HEK293 (cell line): ENCODE data around the gene TRIP4.

Source experiments
- CTCF ChIA-PET: fragments of 350-600 bp; formaldehyde crosslinking; extraction: SDS; loops from one replicate; lab custom pipeline; 2021; ENCODE audit warnings: antibody characterized with exemption; lab: Yijun Ruan, JAX
- POLR2A ChIA-PET: fragments of 300-600 bp; formaldehyde crosslinking; extraction: SDS; loops from one replicate; lab custom pipeline; 2020; ENCODE audit warnings: antibody characterized with exemption, inconsistent platforms; lab: Yijun Ruan, JAX
- H3K27ac ChIP-seq: fragments of 200-500 bp; sonication (Bioruptor generic); 2 replicates; pipeline ENCODE4 v1.5.1; 2014; ENCODE audit warnings: low read depth, low read length, control low read depth, inconsistent platforms; ENCODE audit errors: extremely low read depth
- H3K36me3 ChIP-seq, 2 experiments: fragments of 200-500 bp in 1 of 2; sonication (Bioruptor generic) in 1 of 2; 1 replicate in 1 of 2; 2 replicates in 1 of 2; pipeline ENCODE4 v1.5.1; 2014 to 2017; ENCODE audit warnings: inconsistent platforms in 2 of 2, low read length in 2 of 2; ENCODE audit not compliant: control insufficient read depth in 2 of 2, insufficient read depth in 1 of 2
- H3K4me1 ChIP-seq: fragments of 200-500 bp; sonication (Bioruptor generic); 2 replicates; pipeline ENCODE4 v1.5.1; 2014; ENCODE audit warnings: mild to moderate bottlenecking, low read length, inconsistent platforms; ENCODE audit not compliant: control insufficient read depth, insufficient read depth
- H3K4me3 ChIP-seq: 2 replicates; pipeline ENCODE4 v1.5.1; 2011; ENCODE audit warnings: low read depth, mild to moderate bottlenecking, control low read depth, low read length, moderate library complexity
- H3K9me3 ChIP-seq: fragments of 200-500 bp; sonication (Bioruptor generic); 2 replicates; pipeline ENCODE4 v1.5.1; 2014; ENCODE audit warnings: low read depth, low read length, inconsistent platforms; ENCODE audit not compliant: control insufficient read depth, insufficient read depth
- BCL11B ChIP-seq: fragments of 450-650 bp; formaldehyde crosslinking; IDR thresholded peaks from 2 replicates; pipeline ENCODE4 v1.5.1; 2016; ENCODE audit warnings: low read depth, missing biosample characterization, missing genetic modification characterization
- GLI4 ChIP-seq: fragments of 450-650 bp; formaldehyde crosslinking; IDR thresholded peaks from 2 replicates; pipeline ENCODE4 v1.5.1; 2016; ENCODE audit warnings: missing biosample characterization, missing genetic modification characterization
- GLIS1 ChIP-seq: fragments of 450-650 bp; formaldehyde crosslinking; IDR thresholded peaks from 2 replicates; pipeline ENCODE4 v1.5.1; 2016; ENCODE audit warnings: missing biosample characterization, missing genetic modification characterization
- YY1 ChIP-seq: fragments of 450-650 bp; formaldehyde crosslinking; IDR thresholded peaks from 2 replicates; pipeline ENCODE4 v1.5.1; 2018; ENCODE audit warnings: missing biosample characterization, missing genetic modification characterization
- ZNF132 ChIP-seq: fragments of 450-650 bp; formaldehyde crosslinking; IDR thresholded peaks from 2 replicates; pipeline ENCODE4 v1.5.1; 2017; ENCODE audit warnings: missing biosample characterization, missing genetic modification characterization, borderline replicate concordance
- ZNF140 ChIP-seq: fragments of 450-650 bp; formaldehyde crosslinking; IDR thresholded peaks from 2 replicates; pipeline ENCODE4 v1.5.1; 2016; ENCODE audit warnings: missing biosample characterization, missing genetic modification characterization
- ZNF169 ChIP-seq: fragments of 450-650 bp; formaldehyde crosslinking; IDR thresholded peaks from 2 replicates; pipeline ENCODE4 v1.5.1; 2016; ENCODE audit warnings: missing biosample characterization, missing genetic modification characterization
- ZNF24 ChIP-seq: fragments of 450-650 bp; formaldehyde crosslinking; IDR thresholded peaks from 2 replicates; pipeline ENCODE4 v1.5.1; 2016; ENCODE audit warnings: missing biosample characterization, missing genetic modification characterization
- ZNF248 ChIP-seq: fragments of 450-650 bp; formaldehyde crosslinking; IDR thresholded peaks from 2 replicates; pipeline ENCODE4 v1.5.1; 2017; ENCODE audit warnings: missing biosample characterization, missing genetic modification characterization
- ZNF350 ChIP-seq: fragments of 450-650 bp; formaldehyde crosslinking; IDR thresholded peaks from 2 replicates; pipeline ENCODE4 v1.5.0; 2017; ENCODE audit warnings: missing biosample characterization, mild to moderate bottlenecking, missing genetic modification characterization
- ZNF501 ChIP-seq: fragments of 450-650 bp; formaldehyde crosslinking; IDR thresholded peaks from 2 replicates; pipeline ENCODE4 v1.5.1; 2016; ENCODE audit warnings: missing biosample characterization, missing genetic modification characterization
- ZNF510 ChIP-seq: fragments of 450-650 bp; formaldehyde crosslinking; IDR thresholded peaks from 2 replicates; pipeline ENCODE4 v1.5.1; 2018; ENCODE audit warnings: mild to moderate bottlenecking, missing genetic modification characterization, missing biosample characterization; ENCODE audit not compliant: insufficient replicate concordance
- ZNF544 ChIP-seq: fragments of 450-650 bp; formaldehyde crosslinking; IDR thresholded peaks from 2 replicates; pipeline ENCODE4 v1.5.0; 2017; ENCODE audit warnings: missing biosample characterization, missing genetic modification characterization
- ZNF571 ChIP-seq: fragments of 450-650 bp; formaldehyde crosslinking; IDR thresholded peaks from 2 replicates; pipeline ENCODE4 v1.5.0; 2017; ENCODE audit warnings: missing biosample characterization, missing genetic modification characterization
- ZNF677 ChIP-seq: fragments of 450-650 bp; IDR thresholded peaks from 2 replicates; pipeline ENCODE4 v1.5.0; 2018; ENCODE audit warnings: missing biosample characterization, mild to moderate bottlenecking, missing genetic modification characterization, moderate library complexity
- ZNF701 ChIP-seq: fragments of 450-650 bp; formaldehyde crosslinking; IDR thresholded peaks from 2 replicates; pipeline ENCODE4 v1.5.1; 2016; ENCODE audit warnings: missing biosample characterization, missing genetic modification characterization
- ZNF791 ChIP-seq: fragments of 450-650 bp; formaldehyde crosslinking; IDR thresholded peaks from 2 replicates; pipeline ENCODE4 v1.5.1; 2016; ENCODE audit warnings: missing biosample characterization, missing genetic modification characterization
- TF ChIP-seq, protein P1 (sequence below): fragments of 450-650 bp; formaldehyde crosslinking; IDR thresholded peaks from 2 replicates; pipeline ENCODE4 v1.5.1; 2016; ENCODE audit warnings: missing biosample characterization, missing genetic modification characterization
- TF ChIP-seq, protein P2 (sequence below): fragments of 450-650 bp; formaldehyde crosslinking; IDR thresholded peaks from 2 replicates; pipeline ENCODE4; 2016; ENCODE audit warnings: missing biosample characterization, missing genetic modification characterization
- TF ChIP-seq, protein P3 (sequence below): fragments of 450-650 bp; formaldehyde crosslinking; IDR thresholded peaks from 2 replicates; pipeline ENCODE4 v1.5.1; 2017; ENCODE audit warnings: missing biosample characterization, mild to moderate bottlenecking, missing genetic modification characterization, moderate library complexity
- TF ChIP-seq, protein P4 (sequence below): fragments of 450-650 bp; formaldehyde crosslinking; IDR thresholded peaks from 2 replicates; pipeline ENCODE4 v1.5.1; 2016; ENCODE audit warnings: missing biosample characterization, missing genetic modification characterization
- TF ChIP-seq, protein P5 (sequence below): fragments of 450-650 bp; formaldehyde crosslinking; IDR thresholded peaks from 2 replicates; pipeline ENCODE4 v1.5.1; 2016; ENCODE audit warnings: missing biosample characterization, missing genetic modification characterization, low read depth
- TF ChIP-seq, protein P6 (sequence below): fragments of 450-650 bp; formaldehyde crosslinking; IDR thresholded peaks from 2 replicates; pipeline ENCODE4 v1.5.1; 2016; ENCODE audit warnings: missing biosample characterization, missing genetic modification characterization

Gene TRIP4

DNA sequence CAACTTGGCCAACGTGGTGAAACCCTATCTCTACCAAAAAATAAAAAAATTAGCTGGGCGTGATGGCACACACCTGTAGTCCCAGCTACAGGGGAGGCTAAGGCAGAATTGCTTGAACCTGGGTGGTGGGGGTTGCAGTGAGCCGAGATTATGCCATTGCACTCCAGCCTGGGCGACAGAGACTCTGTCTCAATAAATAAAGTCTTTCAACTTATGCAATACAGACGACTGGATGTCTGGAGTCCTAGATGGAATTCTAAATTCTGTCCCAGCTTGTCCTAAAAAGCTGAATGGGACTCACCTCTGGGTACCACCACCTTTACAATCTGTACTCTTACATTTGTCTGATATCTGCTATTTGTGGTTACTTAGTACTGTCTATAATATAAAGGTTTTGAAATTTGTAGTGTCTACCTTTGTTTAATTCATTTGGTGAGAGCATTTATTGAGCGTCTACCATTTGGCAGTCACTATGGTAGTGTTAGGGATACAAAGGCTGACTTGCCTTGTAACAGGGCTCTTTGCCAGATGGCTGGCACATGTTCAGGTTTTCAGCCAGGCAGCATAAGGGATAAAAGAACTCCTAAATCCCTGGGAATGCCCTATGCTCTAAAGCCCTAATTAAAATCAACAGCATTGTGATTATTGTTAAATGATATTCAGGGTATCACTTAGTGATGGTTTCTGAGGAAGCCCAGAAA, 65.5 kb downstream of the TRIP4 start:
- no peak for TF ChIP-seq BCL11B
- TF ChIP-seq, protein P1, sequence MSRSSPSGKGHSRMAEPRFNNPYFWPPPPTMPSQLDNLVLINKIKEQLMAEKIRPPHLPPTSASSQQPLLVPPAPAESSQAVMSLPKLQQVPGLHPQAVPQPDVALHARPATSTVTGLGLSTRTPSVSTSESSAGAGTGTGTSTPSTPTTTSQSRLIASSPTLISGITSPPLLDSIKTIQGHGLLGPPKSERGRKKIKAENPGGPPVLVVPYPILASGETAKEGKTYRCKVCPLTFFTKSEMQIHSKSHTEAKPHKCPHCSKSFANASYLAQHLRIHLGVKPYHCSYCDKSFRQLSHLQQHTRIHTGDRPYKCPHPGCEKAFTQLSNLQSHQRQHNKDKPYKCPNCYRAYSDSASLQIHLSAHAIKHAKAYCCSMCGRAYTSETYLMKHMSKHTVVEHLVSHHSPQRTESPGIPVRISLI (tag by site-specific recombination): no peak
- no peak for TF ChIP-seq ZNF677 (tag by site-specific recombination)
- no peak for TF ChIP-seq YY1 (tag by site-specific recombination)
- no peak for TF ChIP-seq ZNF501 (tag by site-specific recombination)
- TF ChIP-seq ZNF510: no peak
- TF ChIP-seq, protein P2, sequence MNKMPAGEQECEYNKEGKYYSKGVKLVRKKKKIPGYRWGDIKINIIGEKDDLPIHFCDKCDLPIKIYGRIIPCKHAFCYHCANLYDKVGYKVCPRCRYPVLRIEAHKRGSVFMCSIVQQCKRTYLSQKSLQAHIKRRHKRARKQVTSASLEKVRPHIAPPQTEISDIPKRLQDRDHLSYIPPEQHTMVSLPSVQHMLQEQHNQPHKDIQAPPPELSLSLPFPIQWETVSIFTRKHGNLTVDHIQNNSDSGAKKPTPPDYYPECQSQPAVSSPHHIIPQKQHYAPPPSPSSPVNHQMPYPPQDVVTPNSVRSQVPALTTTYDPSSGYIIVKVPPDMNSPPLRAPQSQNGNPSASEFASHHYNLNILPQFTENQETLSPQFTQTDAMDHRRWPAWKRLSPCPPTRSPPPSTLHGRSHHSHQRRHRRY (tag by site-specific recombination): no peak
- no peak for TF ChIP-seq ZNF24
- no peak for TF ChIP-seq ZNF140 (tag by site-specific recombination)
- TF ChIP-seq, protein P3, sequence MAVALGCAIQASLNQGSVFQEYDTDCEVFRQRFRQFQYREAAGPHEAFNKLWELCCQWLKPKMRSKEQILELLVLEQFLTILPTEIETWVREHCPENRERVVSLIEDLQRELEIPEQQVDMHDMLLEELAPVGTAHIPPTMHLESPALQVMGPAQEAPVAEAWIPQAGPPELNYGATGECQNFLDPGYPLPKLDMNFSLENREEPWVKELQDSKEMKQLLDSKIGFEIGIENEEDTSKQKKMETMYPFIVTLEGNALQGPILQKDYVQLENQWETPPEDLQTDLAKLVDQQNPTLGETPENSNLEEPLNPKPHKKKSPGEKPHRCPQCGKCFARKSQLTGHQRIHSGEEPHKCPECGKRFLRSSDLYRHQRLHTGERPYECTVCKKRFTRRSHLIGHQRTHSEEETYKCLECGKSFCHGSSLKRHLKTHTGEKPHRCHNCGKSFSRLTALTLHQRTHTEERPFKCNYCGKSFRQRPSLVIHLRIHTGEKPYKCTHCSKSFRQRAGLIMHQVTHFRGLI (tag by site-specific recombination): no peak
- TF ChIP-seq ZNF571: no peak
- TF ChIP-seq, protein P4, sequence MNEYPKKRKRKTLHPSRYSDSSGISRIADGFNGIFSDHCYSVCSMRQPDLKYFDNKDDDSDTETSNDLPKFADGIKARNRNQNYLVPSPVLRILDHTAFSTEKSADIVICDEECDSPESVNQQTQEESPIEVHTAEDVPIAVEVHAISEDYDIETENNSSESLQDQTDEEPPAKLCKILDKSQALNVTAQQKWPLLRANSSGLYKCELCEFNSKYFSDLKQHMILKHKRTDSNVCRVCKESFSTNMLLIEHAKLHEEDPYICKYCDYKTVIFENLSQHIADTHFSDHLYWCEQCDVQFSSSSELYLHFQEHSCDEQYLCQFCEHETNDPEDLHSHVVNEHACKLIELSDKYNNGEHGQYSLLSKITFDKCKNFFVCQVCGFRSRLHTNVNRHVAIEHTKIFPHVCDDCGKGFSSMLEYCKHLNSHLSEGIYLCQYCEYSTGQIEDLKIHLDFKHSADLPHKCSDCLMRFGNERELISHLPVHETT (tag by site-specific recombination): no peak
- TF ChIP-seq ZNF544 (tag by site-specific recombination): no peak
- TF ChIP-seq GLI4 (tag by site-specific recombination): no peak
- TF ChIP-seq, protein P5, sequence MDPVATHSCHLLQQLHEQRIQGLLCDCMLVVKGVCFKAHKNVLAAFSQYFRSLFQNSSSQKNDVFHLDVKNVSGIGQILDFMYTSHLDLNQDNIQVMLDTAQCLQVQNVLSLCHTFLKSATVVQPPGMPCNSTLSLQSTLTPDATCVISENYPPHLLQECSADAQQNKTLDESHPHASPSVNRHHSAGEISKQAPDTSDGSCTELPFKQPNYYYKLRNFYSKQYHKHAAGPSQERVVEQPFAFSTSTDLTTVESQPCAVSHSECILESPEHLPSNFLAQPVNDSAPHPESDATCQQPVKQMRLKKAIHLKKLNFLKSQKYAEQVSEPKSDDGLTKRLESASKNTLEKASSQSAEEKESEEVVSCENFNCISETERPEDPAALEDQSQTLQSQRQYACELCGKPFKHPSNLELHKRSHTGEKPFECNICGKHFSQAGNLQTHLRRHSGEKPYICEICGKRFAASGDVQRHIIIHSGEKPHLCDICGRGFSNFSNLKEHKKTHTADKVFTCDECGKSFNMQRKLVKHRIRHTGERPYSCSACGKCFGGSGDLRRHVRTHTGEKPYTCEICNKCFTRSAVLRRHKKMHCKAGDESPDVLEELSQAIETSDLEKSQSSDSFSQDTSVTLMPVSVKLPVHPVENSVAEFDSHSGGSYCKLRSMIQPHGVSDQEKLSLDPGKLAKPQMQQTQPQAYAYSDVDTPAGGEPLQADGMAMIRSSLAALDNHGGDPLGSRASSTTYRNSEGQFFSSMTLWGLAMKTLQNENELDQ: no peak
- no peaks in the 10 kb centered on the region; a peak in 1 of 3 replicates for H3K36me3 ChIP-seq
- no peak overlapping the region; the same call in 1 of the 2 replicates for H3K27ac ChIP-seq
- no peaks in the 10 kb centered on the region for H3K9me3 ChIP-seq
- ChIA-PET POLR2A (no interaction called here), CTCF (no interaction called here)
- H3K4me1 ChIP-seq: peaks cover 16% of the 10 kb centered on the region
- H3K4me3 ChIP-seq: no peak overlapping the region

DNA sequence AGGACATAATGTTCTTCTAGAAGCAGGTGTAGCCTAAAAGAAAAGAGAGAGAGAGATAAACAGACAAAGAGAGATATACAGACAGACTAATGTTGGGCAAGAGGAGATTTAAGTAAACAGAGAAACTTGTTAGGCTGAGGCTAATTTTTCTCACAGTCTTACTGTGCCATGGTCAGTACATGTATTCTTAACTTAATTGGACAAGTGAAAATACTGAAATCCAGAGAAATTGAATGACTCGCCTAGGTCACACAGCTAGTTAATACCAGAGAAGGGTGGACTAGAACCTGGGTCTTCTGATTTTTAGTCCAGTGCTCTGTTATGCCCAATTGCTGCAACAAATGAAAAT, 66.0 kb downstream of the TRIP4 start:
- ChIA-PET CTCF (no interaction called here), POLR2A (no interaction called here)
- Histone ChIP-seq H3K9me3 (no peaks in the 10 kb centered on the region), H3K4me1 (peaks cover 16% of the 10 kb centered on the region), H3K27ac (no peak overlapping the region), H3K36me3 (no peaks in the 10 kb centered on the region; a peak in 1 of 3 replicates), H3K4me3 (no peak overlapping the region)
- no peak for TF ChIP-seq ZNF350 (tag by site-specific recombination)
- no peak for TF ChIP-seq ZNF248 (tag by site-specific recombination)
- TF ChIP-seq GLIS1 (tag by site-specific recombination): no peak
- TF ChIP-seq ZNF169: no peak
- TF ChIP-seq GLI4 (tag by site-specific recombination): no peak
- TF ChIP-seq, protein P6, sequence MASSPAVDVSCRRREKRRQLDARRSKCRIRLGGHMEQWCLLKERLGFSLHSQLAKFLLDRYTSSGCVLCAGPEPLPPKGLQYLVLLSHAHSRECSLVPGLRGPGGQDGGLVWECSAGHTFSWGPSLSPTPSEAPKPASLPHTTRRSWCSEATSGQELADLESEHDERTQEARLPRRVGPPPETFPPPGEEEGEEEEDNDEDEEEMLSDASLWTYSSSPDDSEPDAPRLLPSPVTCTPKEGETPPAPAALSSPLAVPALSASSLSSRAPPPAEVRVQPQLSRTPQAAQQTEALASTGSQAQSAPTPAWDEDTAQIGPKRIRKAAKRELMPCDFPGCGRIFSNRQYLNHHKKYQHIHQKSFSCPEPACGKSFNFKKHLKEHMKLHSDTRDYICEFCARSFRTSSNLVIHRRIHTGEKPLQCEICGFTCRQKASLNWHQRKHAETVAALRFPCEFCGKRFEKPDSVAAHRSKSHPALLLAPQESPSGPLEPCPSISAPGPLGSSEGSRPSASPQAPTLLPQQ: no peak
- TF ChIP-seq, protein P2 (tag by site-specific recombination): no peak
- TF ChIP-seq ZNF701 (tag by site-specific recombination): no peak
- TF ChIP-seq, protein P3 (tag by site-specific recombination): no peak
- no peak for TF ChIP-seq ZNF791 (tag by site-specific recombination)
- no peak for TF ChIP-seq ZNF510
- TF ChIP-seq ZNF132 (tag by site-specific recombination): no peak
